GM18867 (cell line): ENCODE results near the gene ZNF526.

ENCODE experiments used
- ATAC-seq: cut with Tn5 transposase; IDR thresholded peaks from one replicate; pipeline ENCODE4 v1.9.1; 2021; ENCODE audit warnings: mild to moderate bottlenecking, moderate library complexity; ENCODE audit not compliant: unreplicated experiment

ZNF526 gene

DNA sequence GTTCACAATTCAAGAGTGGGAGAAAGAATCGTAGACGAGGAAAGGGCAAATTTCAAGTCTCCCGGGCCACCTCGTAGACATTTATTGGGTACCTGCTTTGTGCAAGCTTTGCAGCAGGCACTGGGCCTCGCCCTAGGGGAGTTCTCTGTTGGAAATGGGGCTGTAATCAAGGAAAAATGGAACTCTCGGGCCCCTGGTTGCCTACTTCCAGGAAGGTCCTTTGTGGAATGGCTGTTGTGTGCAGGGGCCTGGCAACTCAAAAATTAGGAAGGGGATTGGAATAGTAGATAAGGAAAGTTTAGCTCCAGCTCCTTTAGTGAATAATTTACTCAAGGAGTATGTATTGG, 612 bp downstream of the ZNF526 start:
- ATAC-seq: no peak

DNA sequence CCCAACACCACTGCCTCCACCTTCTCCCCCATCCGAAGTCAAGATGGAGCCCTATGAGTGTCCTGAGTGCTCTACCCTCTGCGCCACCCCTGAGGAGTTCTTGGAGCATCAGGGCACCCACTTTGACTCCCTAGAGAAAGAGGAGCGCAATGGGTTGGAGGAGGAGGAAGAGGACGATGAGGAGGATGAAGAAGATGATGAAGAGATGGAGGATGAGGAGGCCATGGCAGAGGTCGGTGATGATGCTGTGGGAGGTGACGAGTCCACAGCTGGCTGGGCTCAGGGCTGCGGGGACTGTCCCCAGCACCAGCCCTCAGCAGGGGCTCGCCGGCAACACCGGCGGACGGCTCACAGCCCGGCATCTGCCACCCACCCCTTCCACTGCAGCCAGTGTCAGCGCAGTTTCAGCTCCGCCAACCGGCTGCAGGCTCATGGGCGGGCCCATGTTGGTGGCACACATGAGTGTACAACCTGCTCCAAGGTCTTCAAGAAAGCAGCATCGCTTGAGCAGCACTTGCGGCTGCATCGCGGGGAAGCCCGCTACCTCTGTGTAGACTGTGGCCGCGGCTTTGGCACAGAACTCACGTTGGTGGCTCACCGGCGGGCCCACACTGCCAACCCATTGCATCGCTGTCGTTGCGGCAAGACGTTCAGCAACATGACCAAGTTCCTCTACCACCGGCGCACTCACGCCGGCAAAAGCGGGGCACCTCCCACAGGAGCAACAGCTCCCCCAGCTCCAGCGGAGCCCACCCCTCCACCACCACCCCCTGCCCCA, 5.0 kb downstream of the ZNF526 start:
- no peak for ATAC-seq

DNA sequence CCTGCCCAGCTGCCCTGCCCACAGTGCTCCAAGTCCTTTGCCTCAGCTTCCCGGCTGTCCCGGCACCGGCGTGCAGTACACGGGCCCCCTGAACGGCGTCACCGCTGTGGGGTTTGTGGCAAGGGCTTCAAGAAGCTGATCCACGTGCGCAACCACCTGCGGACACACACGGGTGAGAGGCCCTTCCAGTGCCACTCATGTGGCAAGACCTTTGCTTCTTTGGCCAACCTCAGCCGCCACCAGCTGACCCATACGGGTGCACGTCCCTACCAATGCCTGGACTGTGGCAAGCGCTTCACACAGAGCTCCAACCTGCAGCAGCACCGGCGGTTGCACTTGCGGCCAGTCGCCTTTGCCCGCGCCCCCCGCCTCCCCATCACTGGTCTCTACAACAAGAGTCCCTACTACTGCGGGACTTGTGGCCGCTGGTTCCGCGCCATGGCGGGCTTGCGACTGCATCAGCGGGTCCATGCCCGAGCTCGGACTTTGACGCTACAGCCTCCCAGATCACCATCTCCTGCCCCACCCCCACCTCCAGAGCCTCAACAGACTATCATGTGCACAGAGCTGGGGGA, 5.7 kb downstream of the ZNF526 start:
- ATAC-seq: no peak

DNA sequence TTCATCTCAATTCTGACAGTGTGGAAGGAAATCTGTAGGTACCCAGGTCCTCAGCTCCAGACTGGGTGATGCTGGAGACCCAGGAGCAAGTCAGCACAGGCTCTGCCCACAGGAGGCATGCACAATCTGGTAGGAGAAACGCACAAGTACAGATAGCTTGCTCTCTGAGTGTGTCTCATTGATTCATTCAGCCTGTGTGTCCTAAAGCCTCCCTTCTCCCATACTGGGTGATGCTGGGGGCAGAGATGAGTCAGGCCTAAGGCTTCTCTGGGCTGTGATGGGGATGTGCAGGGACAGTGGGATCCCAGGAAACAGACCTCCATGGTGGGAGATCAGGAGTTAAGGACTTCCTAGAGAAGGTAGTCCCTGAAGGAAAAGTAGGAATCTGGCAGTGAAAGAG, 6.8 kb downstream of the ZNF526 start:
- no peak for ATAC-seq

DNA sequence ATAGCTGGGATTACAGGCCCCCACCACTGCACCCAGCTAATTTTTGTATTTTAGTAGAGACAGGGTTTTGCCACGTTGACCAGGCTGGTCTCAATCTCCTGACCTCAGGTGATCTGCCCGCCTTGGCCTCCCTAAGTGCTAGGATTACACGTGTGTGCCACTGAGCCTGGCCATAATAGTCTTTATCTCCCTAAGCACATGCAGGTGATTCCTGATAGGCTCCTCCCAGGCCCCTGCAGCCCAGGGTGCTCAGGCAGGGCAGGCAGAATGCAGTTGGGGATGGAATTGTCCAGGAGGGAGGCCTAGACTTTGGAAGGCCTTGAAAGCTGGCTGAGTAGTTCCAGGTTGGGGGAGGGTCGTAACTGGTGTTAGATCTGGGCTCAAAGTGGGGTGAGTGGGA, 8.5 kb downstream of the ZNF526 start:
- ATAC-seq: no peak

DNA sequence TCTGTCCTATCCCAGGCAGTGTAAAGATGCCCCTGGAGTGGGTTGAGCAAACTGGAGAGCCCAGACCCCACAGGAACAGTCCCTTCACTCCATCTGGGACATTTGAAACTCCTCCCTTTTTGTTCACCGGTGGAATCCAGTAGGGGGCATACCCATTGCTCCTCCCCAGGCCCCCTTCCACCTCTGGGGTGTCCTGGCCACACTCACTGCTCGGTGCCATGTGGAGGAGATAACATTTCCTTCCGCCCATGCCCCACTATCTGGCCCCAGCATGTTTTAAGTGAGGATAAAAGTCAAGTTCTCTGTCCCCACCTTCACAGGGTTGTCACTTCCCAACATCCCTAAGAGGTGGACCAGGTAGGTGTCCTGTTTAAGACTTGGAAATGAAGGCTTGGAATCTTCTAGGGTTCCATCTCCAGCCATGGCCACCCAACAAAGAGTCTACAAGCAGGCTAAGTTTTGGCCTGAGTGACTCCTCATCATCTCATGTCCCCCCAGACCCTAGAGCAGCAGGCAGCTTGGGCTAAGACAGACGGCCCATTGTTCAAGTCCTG, 9.3 kb downstream of the ZNF526 start:
- no peak for ATAC-seq

DNA sequence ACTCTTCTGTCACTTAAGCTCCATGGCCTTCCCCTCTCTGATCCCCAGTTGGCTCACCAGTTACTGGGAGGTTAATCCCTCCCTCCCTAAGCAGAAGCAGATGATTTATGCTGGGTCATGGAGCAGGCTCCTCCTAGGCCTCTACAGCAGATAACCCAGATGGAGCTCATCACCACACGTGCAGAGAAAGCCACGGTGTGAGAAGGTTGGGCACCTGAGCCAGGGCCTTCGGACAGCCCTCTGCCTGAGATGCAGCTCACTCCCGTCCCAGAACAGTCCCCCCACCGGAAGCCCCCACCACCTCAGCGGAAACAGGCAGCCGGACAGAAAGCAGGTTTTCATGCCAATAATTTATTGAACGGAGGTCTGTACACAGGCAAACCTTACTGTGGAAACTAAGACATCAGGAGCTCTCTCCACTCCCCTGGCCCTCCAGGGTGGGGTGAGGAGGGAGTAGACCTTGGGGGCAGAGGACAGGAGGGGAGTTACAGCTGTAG, 9.8 kb downstream of the ZNF526 start:
- ATAC-seq: no peak

DNA sequence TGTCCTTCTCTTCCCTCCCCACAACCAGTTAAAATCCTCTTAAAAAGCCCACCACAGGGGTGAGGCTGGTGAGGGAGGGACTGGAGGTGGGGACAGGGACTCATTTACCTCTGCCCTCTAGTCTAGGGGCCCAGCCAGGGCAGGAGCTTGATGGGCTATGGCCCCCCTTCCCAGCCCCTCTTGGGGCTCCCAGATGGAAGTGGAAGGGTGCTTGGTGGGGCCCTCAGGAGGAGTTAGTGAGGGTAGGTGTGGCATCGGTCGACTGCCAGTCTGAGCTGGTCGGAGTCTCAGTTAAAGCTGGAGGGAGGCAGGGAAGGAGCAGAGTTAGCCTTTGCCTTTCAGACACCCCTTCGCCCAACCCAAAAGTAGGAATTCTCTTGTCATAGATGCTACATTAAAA, 10.5 kb downstream of the ZNF526 start:
- ATAC-seq: no peak

DNA sequence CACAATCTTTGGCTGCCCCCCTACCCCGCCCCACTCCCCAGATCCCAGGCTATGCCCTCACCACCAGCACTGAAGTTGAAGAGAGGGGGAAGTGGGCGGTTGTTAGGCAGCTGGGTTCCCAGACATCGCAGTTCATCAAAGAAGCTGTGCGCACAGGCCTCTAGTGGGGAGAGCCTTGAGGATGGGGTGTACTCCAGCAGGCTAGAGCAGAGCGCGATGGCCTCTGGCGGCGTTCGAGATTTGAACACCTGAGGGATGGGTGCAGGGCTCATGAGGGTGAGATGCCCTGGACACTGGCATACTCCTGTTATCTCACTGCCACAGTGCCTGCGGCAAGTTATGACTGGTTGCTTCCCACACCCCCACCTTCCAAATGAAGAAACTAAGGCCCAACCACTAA, 12.3 kb downstream of the ZNF526 start:
- no peak for ATAC-seq

DNA sequence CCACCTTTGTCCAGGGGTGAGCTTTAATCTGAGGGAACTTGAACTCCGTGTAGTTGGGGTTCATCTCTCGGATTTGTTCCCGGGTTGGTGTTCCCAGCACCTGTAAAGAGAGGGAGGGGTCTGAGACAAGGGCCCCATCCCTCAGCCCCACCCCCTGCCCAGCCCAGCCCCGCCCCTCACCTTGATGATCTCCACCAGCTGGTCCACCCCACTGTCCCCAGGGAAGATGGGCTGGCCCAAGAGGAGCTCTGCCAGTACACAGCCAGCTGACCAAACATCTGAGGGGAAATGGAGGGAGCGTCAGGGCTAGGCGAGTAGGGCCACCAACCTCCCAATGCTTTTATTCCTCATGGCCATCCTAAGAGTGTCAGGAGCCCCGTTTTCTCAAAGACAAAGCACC, 13.0 kb downstream of the ZNF526 start:
- no peak for ATAC-seq

DNA sequence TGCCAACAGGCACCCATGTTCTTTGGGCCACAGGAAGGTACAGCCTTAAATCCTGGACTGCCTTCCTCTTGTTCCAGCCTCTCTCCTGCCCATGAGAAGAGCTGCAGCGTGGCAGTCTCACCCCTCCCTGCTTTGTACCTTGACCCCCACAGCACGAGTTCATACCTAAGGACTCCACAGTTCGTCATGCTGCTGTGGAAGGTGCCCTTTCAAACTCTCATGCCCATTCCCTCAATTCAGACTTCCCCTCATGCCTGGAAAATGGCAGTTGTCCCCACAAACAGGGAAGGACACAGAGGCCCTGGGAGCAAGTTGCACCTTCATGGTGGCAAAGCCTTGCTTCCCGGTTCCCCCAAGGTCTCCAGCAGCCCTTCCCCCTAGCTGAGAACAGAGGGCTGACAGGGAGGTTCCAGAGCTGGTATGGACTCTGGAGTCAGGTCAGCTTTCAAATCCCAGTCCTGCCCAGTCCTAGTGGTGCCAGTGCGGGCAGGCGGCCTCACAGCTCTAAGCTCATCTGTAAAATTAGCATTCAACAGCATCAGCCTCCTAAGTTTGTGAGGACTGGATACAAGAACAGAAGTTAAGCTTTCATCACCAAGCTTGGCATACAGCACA, 13.7 kb downstream of the ZNF526 start:
- no peak for ATAC-seq

DNA sequence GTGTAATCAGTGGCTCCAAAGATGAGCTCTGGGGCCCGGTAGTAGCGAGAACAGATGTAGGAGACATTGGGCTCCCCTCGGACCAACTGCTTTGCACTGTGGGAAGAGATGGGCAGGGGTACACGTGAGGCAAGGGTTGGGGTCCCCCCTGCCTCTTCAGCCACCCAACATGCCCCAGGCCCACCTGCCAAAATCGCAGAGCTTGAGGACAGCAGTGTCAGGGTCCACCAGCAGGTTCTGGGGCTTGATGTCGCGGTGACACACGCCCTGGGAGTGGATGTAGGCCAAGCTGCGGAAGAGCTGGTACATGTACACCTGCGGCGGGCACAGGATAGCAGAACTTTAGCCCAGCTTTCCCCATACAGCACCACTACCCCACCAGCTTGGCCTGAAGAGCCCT, 14.3 kb downstream of the ZNF526 start:
- no peak for ATAC-seq

DNA sequence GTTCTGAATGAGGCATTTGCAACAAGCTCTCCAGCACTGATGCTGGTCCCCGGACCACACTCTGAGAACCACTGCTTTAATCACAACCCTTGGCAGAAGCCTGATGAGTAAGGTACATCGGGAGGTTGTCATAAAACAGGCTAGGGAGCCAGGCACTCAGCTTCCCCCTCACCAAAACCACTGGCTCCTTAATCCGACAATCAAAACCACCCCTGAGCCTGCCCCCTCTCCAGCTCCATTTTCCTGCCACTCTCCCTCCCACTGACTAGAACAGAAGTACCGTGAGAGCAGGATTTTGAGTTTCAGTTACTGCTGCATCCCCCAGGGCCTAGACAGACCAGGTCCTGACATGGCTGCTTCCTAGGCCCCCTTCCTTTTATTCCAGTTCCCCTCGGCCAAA, 15.1 kb downstream of the ZNF526 start:
- no peak for ATAC-seq

DNA sequence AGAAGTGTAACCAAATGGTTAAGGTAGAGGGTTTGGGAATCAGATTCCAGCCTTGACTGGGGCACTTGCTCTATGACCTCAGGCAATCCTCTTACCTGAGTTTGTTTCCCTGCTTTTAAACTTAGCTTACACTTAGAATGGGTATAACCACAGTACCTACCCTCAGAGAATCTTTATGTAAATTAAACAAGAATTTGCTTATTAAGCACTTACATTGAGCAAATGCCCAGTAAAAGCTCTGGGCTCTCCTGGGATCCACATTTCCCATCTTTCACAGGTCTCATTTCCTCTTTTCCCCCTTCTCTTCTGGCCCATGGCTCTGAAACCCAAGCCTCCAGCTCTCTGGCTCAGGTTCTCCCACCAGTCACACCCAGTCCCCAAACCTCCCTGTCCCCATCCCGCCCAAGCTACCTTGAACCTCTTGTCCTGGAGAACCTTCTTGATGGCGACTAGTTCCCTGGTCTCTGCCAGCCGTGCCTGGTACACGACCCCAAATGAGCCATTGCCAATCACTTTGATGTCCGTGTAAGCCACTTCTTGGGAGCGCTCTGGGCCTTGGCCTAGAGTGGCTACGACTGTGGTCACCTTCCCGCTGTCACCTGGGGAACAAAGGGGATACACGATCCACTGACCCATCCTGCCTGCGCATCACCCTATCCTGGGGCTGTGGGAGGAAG, 19.6 kb downstream of the ZNF526 start:
- no peak for ATAC-seq

DNA sequence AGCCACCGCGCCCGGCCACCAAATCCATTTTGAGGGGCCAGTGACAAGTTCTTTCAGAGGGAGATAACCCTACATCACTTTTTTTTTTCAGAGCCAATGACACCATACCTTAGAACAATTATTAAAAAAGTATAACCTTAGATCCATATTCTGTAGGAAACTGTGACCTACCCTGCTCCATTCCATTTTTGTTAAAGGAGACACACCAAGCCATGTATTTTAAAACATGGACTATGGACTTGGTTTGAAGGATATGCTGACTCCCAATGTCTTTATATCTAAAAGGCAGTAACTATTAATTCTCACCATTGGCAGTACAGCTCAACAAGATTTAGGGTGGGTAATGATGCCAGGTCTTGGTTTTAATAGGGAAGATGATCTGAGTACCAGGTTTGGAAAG, 21.2 kb downstream of the ZNF526 start:
- no peak for ATAC-seq

DNA sequence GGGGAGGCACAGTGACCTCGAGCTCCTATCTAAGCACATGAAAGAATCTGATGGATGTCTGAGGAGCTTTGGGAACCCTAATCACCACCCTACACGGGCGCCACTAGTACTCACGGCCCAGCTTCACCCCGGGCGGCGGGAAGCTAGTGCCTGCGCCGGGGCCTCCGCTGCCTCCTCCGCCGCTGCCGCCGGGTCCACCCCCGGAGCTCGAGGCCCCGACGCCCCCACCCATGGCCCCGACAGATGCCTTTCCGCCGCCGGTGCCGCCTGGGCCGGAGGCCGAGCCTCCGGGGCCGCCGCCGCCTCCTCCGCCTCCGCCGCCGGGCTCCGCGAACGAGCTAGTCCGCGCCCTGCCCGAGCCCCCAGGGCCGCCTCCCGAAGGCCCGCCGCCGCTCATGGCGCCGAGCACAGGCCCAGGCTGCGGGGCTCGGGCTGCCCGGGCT, 22.0 kb downstream of the ZNF526 start:
- ATAC-seq: peak; percentile 4

DNA sequence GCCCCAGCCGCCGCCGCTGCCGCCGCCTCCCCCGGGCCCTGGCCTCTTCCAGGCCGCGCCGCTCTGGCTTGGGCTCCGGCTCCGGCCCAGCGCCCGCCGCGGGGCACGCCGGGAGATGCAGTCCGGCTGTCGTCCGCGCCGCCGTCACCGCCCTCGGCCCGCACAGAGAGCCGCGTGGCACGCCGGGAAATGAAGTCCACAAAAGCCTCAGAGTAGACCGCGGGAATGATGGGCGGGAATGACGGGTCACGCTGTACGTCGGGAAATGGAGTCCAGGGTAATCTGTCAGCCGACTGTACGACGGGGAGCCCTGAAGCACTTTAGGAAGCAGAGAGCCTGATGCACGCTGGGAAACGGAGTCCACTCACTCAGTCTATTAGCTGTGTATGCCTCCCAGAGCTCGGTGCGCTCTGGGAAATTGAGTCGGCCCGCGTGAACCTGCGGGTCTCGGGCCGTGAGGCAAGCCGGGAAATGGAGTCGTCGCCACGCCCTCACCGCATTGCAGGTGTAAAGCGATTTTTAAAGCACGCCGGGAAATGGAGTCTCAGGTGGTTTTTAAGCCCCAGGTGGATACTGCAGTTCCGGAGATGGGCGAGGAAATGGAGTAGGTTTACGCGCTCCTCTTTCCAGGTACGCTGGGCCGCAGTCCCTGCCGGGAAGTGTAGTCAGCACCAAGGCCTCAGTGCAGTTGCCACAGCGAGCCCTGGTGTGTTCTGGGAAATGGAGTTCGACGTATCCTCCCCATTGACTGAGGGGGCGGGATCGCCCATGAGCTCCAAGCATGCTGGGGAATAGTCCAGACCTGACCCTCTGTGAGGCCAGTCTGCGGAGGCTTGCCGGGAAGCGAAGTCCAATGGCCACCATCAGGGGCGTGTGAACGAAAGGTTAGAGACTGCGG, 22.6 kb downstream of the ZNF526 start, which contains the start of gene GSK3A:
TSS of gene GSK3A (minus strand) at position 91 of the 898 bp plus-strand sequence. CDS start 137 bp downstream, outside the sequence.
- peak; percentile 64 for ATAC-seq

DNA sequence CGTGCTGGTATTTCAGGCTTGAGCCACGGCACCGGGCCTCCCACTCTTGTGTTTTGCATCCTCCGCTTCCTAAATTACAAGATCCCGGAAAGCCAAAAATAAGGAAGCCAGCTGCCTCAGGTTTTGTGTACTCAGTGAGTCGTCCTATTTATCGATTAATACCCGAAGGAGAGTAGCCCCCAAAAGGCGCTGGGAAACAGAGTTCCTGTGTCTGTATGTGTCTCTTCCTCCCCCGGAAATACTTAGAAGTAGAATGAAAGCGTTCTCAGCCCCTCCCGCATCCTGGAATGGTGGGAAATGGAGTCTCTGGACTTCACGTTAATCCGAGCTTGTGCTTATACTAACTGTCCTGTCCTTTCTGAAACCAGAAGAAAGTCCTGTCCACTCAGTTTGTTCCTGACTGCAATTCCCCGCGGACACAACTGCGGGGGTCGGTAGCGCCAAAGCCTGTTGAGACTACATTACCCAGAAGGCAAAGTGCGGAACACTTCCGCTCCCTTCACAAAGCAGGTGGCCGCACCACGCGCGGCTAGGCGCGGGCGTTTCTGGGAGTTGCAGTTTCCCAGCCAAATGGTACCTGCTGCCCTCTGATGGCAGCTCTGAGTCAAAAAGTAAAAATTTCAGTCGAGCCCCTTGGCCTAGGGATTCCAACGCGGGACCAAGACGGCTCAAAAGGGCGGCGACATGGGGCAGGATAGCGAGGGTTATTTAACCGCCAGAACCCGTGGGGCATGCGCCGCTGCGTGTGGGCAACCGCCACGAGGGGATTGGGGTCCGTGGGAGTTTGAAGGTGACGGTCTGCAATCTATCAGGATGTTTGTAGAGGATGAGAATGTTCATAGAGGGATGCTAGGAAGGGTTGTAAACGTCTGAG, 24.5 kb downstream of the ZNF526 start:
- peak; percentile 33 for ATAC-seq

DNA sequence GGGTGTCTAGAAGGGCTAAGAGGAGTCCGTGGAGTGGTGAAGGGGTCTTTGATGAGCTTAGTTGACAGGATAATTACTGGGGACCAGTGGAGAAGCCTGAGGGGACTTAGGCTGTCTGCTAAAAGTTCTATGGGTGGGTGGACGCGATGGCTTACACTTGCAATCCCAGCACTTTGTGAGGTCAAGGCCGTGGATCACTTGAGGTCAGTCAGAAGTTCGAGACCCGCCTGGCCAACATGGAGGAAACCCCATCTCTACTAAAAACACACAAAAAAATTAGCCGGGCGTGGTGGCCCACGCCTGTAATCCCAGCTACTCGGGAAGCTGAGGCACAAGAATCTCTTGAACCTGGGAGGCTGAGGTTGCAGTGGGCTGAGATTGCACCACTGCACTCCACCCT, 25.1 kb downstream of the ZNF526 start:
- no peak for ATAC-seq
